LNCAP (cell line): ENCODE results near the gene RFPL1.
"Not testable (repeated sequence)": the region's sequence is repeated elsewhere in the genome, so short reads cannot be mapped to it uniquely, and the experiment has no call there.

ENCODE experiments used
- TF ChIP-seq, protein P1 (sequence below): fragments of 450-650 bp; IDR thresholded peaks from 2 replicates; pipeline ENCODE4 v1.5.1; 2017; ENCODE audit warnings: mild to moderate bottlenecking

Gene RFPL1

DNA sequence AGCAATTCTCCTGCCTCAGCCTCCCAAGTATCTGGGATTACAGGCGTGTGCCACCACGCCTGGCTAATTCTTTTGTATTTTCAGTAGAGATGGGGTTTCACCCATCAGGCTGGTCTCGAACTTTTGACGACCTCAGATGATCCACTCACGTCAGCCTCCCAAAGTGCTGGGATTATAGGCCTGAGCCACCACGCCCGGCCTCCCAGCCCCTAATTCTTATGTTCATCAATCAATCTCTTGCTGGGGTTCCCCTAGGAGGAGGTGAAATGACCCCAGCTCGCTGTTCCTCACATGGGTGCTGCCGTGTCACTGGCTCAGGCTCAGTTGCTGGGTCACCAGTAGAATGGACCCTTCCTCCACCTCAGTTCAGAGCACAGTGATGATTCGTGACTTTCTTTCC, at the start of gene RFPL1:
Gene RFPL1, plus strand, starts transcription at position 301 of the 400 bp plus-strand sequence.
- TF ChIP-seq, protein P1, sequence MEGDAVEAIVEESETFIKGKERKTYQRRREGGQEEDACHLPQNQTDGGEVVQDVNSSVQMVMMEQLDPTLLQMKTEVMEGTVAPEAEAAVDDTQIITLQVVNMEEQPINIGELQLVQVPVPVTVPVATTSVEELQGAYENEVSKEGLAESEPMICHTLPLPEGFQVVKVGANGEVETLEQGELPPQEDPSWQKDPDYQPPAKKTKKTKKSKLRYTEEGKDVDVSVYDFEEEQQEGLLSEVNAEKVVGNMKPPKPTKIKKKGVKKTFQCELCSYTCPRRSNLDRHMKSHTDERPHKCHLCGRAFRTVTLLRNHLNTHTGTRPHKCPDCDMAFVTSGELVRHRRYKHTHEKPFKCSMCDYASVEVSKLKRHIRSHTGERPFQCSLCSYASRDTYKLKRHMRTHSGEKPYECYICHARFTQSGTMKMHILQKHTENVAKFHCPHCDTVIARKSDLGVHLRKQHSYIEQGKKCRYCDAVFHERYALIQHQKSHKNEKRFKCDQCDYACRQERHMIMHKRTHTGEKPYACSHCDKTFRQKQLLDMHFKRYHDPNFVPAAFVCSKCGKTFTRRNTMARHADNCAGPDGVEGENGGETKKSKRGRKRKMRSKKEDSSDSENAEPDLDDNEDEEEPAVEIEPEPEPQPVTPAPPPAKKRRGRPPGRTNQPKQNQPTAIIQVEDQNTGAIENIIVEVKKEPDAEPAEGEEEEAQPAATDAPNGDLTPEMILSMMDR: not testable (repeated sequence)

GRCh38 chr22:29388759-29389090, 49.7 kb upstream of the RFPL1 start:
- TF ChIP-seq, protein P1: no peak

GRCh38 chr22:29390270-29390669, 48.1 kb upstream of the RFPL1 start:
- TF ChIP-seq, protein P1: no peak

DNA sequence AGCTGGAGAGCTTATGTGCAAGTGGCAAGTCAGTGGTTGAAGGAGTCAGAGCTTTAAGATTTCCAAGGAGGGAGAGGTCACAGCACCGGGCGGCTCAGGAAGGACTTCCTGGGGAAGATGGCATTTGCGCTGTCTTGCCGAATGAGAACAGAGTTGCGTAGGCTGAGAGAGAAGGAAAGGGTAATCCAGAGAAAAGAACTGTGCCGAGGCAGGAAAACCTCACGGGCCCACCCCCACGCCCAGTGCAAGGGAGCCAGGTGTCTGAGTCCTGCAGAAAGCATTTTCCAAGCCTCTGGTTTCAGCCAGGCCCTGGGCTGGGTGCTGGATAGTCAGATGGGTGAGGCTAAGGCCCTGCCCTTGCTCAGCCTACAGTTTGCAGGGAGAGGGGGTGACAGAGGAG, 46.8 kb upstream of the RFPL1 start:
- TF ChIP-seq, protein P1: no peak

DNA sequence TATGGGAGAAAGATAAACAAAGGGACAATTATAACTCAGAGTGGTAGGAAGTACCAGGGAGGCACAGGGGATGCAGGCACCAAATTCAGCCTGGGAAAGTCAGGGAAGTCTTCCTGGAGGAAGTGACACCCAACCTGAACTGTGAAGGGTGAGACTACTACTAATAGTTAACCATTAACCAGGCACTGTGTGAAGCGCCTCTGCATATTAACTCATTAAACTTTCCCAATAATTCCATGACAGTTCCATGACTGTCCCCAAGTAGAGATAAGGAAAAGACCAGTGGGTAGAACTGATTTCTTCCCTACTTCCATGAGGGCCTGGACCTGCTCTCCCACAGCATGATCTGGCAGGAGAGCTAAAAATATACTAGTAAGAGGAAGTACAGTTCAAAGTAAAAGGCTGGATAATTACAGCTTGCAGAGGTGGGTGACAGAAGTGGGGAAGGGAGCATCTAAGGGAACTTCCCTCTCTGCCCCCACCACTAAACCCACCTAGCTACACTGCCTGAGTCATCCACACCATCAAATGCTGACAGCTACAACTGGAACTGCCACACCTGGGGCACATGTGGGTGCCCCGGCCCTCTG, 45.3 kb upstream of the RFPL1 start:
- TF ChIP-seq, protein P1: no peak

- TF ChIP-seq, protein P1: peak; percentile 84
Measured at GRCh38 chr22:29394931-29395581, 43.3 kb upstream of the RFPL1 start.

- TF ChIP-seq, protein P1: no peak
Measured at GRCh38 chr22:29396126-29396525, 42.3 kb upstream of the RFPL1 start.
